GM23338 (cell line): ENCODE results near the gene PRPF38A. TPM values are rescaled to one million over a fixed set of nuclear protein-coding genes. Genes with fewer than 3 reads are reported as not detected.

ENCODE experiments used
- ATAC-seq: fragments of 200-7000 bp; cut with Tn5 transposase; 3 replicates; pipeline ENCODE4 v1.9.1; 2020
- DNase-seq: peaks from one replicate; pipeline ENCODE4 v3.0.0-alpha.2; 2015; ENCODE audit warnings: low spot score
- H2AFZ ChIP-seq: fragments of 200-600 bp; sonication (generic); 2 replicates; pipeline ENCODE4 v1.8.0; 2016; ENCODE audit warnings: antibody characterized with exemption, mild to moderate bottlenecking, moderate library complexity
- H3F3A ChIP-seq: fragments of 200-600 bp; sonication (generic); replicated peaks from 2 replicates; pipeline ENCODE4 v1.8.0; 2017; ENCODE audit warnings: antibody characterized with exemption, mixed run types, low read depth
- H3K27ac ChIP-seq: fragments of 200-600 bp; sonication (generic); 2 replicates; pipeline ENCODE4 v1.6.1; 2016; ENCODE audit warnings: low read depth
- H3K27me3 ChIP-seq: fragments of 200-600 bp; sonication (generic); 2 replicates; pipeline ENCODE4 v1.8.0; 2016; ENCODE audit warnings: mild to moderate bottlenecking, mixed run types, moderate library complexity; ENCODE audit not compliant: insufficient read depth
- H3K36me3 ChIP-seq: fragments of 200-600 bp; sonication (generic); 2 replicates; pipeline ENCODE4 v1.8.0; 2016; ENCODE audit warnings: mild to moderate bottlenecking; ENCODE audit not compliant: insufficient read depth
- H3K4me1 ChIP-seq: fragments of 200-600 bp; sonication (generic); 2 replicates; pipeline ENCODE4 v1.8.0; 2016; ENCODE audit warnings: mild to moderate bottlenecking, moderate library complexity; ENCODE audit not compliant: insufficient read depth
- H3K4me2 ChIP-seq: fragments of 200-600 bp; sonication (generic); 2 replicates; pipeline ENCODE4 v1.7.1; 2017; ENCODE audit warnings: mixed run types
- H3K4me3 ChIP-seq: fragments of 200-600 bp; sonication (generic); 2 replicates; pipeline ENCODE4 v1.6.1; 2016; ENCODE audit warnings: mixed run types
- H3K79me2 ChIP-seq: fragments of 200-600 bp; sonication (generic); replicated peaks from 2 replicates; pipeline ENCODE4 v1.8.0; 2017; ENCODE audit warnings: mild to moderate bottlenecking; ENCODE audit not compliant: insufficient read depth
- H3K9me2 ChIP-seq: fragments of 200-600 bp; sonication (generic); 2 replicates; pipeline ENCODE4 v1.8.0; 2017; ENCODE audit not compliant: insufficient read depth
- H4K20me1 ChIP-seq: fragments of 200-600 bp; sonication (generic); replicated peaks from 2 replicates; pipeline ENCODE4 v1.8.0; 2017; ENCODE audit warnings: mild to moderate bottlenecking; ENCODE audit not compliant: insufficient read depth
- H3K27ac Mint-ChIP-seq: 2 replicates; pipeline ENCODE4 v1.8.0; 2020; ENCODE audit warnings: inconsistent platforms, mild to moderate bottlenecking, moderate library complexity, mixed read lengths
- H3K27me3 Mint-ChIP-seq: 3 replicates; pipeline ENCODE4 v1.8.0; 2022; ENCODE audit warnings: low read depth, mild to moderate bottlenecking, moderate library complexity, mixed read lengths, inconsistent platforms; ENCODE audit not compliant: insufficient read depth, poor library complexity
- H3K36me3 Mint-ChIP-seq: 3 replicates; pipeline ENCODE4 v1.8.0; 2021; ENCODE audit warnings: low read depth, mild to moderate bottlenecking, inconsistent platforms, moderate library complexity, mixed read lengths
- H3K4me1 Mint-ChIP-seq: 3 replicates; pipeline ENCODE4 v1.8.0; 2020; ENCODE audit warnings: mild to moderate bottlenecking, inconsistent platforms, mixed read lengths
- H3K4me3 Mint-ChIP-seq: 3 replicates; pipeline ENCODE4 v1.8.0; 2021; ENCODE audit warnings: moderate library complexity, mild to moderate bottlenecking, inconsistent platforms, mixed read lengths
- H3K9me3 Mint-ChIP-seq: 3 replicates; pipeline ENCODE4 v1.8.0; 2020; ENCODE audit warnings: moderate library complexity, mild to moderate bottlenecking, inconsistent platforms, mixed read lengths
- CREB1 ChIP-seq: fragments of 250-450 bp; sonication (Bioruptor Pico); IDR thresholded peaks from 2 replicates; pipeline ENCODE4 v1.5.0; 2020; ENCODE audit warnings: low read depth, mild to moderate bottlenecking, moderate library complexity
- EZH2phosphoT487 ChIP-seq: fragments of 200-600 bp; sonication (generic); IDR thresholded peaks from one replicate; pipeline ENCODE4 v1.8.1; 2018; ENCODE audit warnings: antibody characterized with exemption; ENCODE audit not compliant: unreplicated experiment
- JUNB ChIP-seq: IDR thresholded peaks from one replicate; pipeline ENCODE4 v1.6.1; 2016; ENCODE audit warnings: antibody characterized with exemption; ENCODE audit not compliant: unreplicated experiment
- NANOG ChIP-seq: IDR thresholded peaks from 2 replicates; pipeline ENCODE4 v1.6.1; 2016; ENCODE audit warnings: antibody characterized with exemption, borderline replicate concordance
- POLR2AphosphoS5 ChIP-seq: IDR thresholded peaks from 2 replicates; pipeline ENCODE4 v1.6.1; 2016; ENCODE audit warnings: antibody characterized with exemption, low read depth
- STAT1 ChIP-seq: IDR thresholded peaks from one replicate; pipeline ENCODE4 v1.6.1; 2016; ENCODE audit warnings: antibody characterized with exemption; ENCODE audit not compliant: unreplicated experiment
- ZNF114 ChIP-seq: fragments of 250-450 bp; sonication (Bioruptor Pico); IDR thresholded peaks from 2 replicates; pipeline ENCODE4 v1.5.0; 2020; ENCODE audit warnings: mild to moderate bottlenecking, moderate library complexity
- ZNF331 ChIP-seq: fragments of 250-450 bp; sonication (Bioruptor Pico); IDR thresholded peaks from 2 replicates; pipeline ENCODE4 v1.5.0; 2020; ENCODE audit warnings: low read depth, mild to moderate bottlenecking, moderate library complexity
- polyA plus RNA-seq: library from polyadenylated mRNA; unstranded; fragments of >200 nt; fragmentation: Nextera tagmentation; extraction: Ambion mirVana; gene quantifications from 2 replicates; pipeline ENCODE4 v1.2.1, GENCODE V29; 2016
- total RNA-seq: library from RNA; depleted of rRNA; stranded (reverse); fragments of >200 nt; shearing (Covaris generic); gene quantifications from 2 replicates; pipeline ENCODE4 v1.2.3, GENCODE V29; 2014
- TF ChIP-seq, protein P1 (sequence below), 2 experiments: fragments of 200-600 bp in 1 of 2; sonication (generic) in 1 of 2; conservative IDR thresholded peaks; 2 replicates each; pipeline versions ENCODE4 v1.5.1 to v1.6.1; 2016 to 2017; ENCODE audit warnings: antibody characterized with exemption in 2 of 2, low read depth in 2 of 2, mild to moderate bottlenecking in 2 of 2, moderate library complexity in 1 of 2
- TF ChIP-seq, protein P2 (sequence below): fragments of 250-450 bp; sonication (Bioruptor Pico); IDR thresholded peaks from 2 replicates; pipeline ENCODE4 v1.5.0; 2020; ENCODE audit warnings: mild to moderate bottlenecking, moderate library complexity
- TF ChIP-seq, protein P3 (sequence below): IDR thresholded peaks from one replicate; pipeline ENCODE4 v1.6.1; 2018; ENCODE audit warnings: antibody characterized with exemption; ENCODE audit not compliant: unreplicated experiment

Gene PRPF38A
- total and polyA plus RNA-seq, 2 experiments from 2014 or later, result 24.8 to 40.3 TPM

DNA sequence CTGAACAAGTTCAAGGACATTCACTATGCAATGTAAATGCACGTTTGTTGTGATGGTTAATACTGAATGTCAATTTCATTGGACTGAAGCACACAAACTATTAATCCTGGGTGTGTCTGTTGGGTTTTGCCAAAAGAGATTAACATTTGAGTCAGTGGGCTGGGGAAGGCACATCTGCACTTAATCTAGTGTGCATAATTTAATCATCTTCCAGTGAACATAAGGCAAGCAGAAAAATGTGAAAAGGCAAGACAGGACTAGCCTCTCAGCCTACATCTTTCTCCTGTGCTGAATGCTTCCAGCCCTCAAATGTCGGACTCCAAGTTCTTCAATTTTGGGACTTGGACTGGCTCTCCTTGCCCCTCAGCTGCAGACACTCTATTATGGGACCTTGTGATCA, 40.1 kb downstream of the PRPF38A start (continued):
- TF ChIP-seq ZNF331 (no peak), EZH2phosphoT487 (no peak), STAT1 (no peak), NANOG (no peak), ZNF114 (CRISPR knock-in tag) (no peak), JUNB (no peak), CREB1 (no peak)
- TF ChIP-seq, protein P1, sequence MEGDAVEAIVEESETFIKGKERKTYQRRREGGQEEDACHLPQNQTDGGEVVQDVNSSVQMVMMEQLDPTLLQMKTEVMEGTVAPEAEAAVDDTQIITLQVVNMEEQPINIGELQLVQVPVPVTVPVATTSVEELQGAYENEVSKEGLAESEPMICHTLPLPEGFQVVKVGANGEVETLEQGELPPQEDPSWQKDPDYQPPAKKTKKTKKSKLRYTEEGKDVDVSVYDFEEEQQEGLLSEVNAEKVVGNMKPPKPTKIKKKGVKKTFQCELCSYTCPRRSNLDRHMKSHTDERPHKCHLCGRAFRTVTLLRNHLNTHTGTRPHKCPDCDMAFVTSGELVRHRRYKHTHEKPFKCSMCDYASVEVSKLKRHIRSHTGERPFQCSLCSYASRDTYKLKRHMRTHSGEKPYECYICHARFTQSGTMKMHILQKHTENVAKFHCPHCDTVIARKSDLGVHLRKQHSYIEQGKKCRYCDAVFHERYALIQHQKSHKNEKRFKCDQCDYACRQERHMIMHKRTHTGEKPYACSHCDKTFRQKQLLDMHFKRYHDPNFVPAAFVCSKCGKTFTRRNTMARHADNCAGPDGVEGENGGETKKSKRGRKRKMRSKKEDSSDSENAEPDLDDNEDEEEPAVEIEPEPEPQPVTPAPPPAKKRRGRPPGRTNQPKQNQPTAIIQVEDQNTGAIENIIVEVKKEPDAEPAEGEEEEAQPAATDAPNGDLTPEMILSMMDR (conservative IDR thresholded peaks at IDR 0.05; ENCODE audit: low read depth in 2 of 2), result no peak

DNA sequence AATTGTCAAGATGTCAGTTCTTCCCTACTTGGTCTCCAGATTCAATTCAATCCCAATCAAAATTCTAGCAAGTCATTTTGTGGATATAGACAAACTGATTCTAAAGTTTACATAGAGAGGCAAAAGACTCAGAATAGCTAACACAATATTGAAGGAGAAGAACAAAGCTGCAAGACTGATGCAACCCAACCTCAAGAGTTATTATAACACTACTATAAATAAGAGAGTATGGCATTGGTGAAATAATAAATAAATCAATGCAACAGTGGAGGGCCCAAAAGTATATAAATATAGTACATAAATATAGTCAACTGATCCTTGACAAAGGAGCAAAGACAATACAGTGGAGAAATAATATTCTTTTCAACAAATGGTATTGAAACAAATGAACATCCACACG, 49.7 kb downstream of the PRPF38A start:
- no peak for ATAC-seq
- peak overlapping the region; percentile 35 for H3K27ac ChIP-seq
- no peaks in the 10 kb centered on the region for H3K36me3 ChIP-seq
- Mint-ChIP-seq H3K4me1 (peaks cover 27% of the 10 kb centered on the region), H3K27me3 (no peaks in the 10 kb centered on the region), H3K27ac (peak overlapping the region; percentile 81), H3K9me3 (peaks cover 4% of the 10 kb centered on the region; the same call in 2 of the 3 replicates), H3K36me3 (peaks cover 34% of the 10 kb centered on the region), H3K4me3 (no peak overlapping the region)
- H3K9me2 ChIP-seq, result no peaks in the 10 kb centered on the region
- H3K4me3 ChIP-seq, result no peak overlapping the region
- DNase-seq, result no peak
- H3K4me2 ChIP-seq, result peak overlapping the region; percentile 20; the same call in 1 of the 2 replicates
- H4K20me1 ChIP-seq, result no peaks in the 10 kb centered on the region
- H3F3A ChIP-seq, result no peaks in the 10 kb centered on the region
- H3K4me1 ChIP-seq, result peaks cover 23% of the 10 kb centered on the region
- peaks cover 6% of the 10 kb centered on the region; the same call in 1 of the 2 replicates for H3K79me2 ChIP-seq
- no peaks in the 10 kb centered on the region for H3K27me3 ChIP-seq
- no peak overlapping the region for H2AFZ ChIP-seq
- TF ChIP-seq, protein P2, sequence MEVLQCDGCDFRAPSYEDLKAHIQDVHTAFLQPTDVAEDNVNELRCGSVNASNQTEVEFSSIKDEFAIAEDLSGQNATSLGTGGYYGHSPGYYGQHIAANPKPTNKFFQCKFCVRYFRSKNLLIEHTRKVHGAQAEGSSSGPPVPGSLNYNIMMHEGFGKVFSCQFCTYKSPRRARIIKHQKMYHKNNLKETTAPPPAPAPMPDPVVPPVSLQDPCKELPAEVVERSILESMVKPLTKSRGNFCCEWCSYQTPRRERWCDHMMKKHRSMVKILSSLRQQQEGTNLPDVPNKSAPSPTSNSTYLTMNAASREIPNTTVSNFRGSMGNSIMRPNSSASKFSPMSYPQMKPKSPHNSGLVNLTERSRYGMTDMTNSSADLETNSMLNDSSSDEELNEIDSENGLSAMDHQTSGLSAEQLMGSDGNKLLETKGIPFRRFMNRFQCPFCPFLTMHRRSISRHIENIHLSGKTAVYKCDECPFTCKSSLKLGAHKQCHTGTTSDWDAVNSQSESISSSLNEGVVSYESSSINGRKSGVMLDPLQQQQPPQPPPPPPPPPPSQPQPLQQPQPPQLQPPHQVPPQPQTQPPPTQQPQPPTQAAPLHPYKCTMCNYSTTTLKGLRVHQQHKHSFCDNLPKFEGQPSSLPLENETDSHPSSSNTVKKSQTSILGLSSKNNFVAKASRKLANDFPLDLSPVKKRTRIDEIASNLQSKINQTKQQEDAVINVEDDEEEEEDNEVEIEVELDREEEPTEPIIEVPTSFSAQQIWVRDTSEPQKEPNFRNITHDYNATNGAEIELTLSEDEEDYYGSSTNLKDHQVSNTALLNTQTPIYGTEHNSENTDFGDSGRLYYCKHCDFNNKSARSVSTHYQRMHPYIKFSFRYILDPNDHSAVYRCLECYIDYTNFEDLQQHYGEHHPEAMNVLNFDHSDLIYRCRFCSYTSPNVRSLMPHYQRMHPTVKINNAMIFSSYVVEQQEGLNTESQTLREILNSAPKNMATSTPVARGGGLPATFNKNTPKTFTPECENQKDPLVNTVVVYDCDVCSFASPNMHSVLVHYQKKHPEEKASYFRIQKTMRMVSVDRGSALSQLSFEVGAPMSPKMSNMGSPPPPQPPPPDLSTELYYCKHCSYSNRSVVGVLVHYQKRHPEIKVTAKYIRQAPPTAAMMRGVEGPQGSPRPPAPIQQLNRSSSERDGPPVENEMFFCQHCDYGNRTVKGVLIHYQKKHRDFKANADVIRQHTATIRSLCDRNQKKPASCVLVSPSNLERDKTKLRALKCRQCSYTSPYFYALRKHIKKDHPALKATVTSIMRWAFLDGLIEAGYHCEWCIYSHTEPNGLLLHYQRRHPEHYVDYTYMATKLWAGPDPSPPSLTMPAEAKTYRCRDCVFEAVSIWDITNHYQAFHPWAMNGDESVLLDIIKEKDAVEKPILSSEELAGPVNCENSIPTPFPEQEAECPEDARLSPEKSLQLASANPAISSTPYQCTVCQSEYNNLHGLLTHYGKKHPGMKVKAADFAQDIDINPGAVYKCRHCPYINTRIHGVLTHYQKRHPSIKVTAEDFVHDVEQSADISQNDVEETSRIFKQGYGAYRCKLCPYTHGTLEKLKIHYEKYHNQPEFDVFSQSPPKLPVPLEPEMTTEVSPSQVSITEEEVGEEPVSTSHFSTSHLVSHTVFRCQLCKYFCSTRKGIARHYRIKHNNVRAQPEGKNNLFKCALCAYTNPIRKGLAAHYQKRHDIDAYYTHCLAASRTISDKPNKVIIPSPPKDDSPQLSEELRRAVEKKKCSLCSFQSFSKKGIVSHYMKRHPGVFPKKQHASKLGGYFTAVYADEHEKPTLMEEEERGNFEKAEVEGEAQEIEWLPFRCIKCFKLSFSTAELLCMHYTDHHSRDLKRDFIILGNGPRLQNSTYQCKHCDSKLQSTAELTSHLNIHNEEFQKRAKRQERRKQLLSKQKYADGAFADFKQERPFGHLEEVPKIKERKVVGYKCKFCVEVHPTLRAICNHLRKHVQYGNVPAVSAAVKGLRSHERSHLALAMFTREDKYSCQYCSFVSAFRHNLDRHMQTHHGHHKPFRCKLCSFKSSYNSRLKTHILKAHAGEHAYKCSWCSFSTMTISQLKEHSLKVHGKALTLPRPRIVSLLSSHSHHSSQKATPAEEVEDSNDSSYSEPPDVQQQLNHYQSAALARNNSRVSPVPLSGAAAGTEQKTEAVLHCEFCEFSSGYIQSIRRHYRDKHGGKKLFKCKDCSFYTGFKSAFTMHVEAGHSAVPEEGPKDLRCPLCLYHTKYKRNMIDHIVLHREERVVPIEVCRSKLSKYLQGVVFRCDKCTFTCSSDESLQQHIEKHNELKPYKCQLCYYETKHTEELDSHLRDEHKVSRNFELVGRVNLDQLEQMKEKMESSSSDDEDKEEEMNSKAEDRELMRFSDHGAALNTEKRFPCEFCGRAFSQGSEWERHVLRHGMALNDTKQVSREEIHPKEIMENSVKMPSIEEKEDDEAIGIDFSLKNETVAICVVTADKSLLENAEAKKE (CRISPR knock-in tag), result no peak
- TF ChIP-seq CREB1 (no peak), NANOG (no peak), ZNF114 (CRISPR knock-in tag) (no peak), STAT1 (no peak), JUNB (no peak), EZH2phosphoT487 (no peak), POLR2AphosphoS5 (no peak)
- TF ChIP-seq, protein P1 (conservative IDR thresholded peaks at IDR 0.05; ENCODE audit: low read depth in 2 of 2), result no peak
- TF ChIP-seq, protein P3, sequence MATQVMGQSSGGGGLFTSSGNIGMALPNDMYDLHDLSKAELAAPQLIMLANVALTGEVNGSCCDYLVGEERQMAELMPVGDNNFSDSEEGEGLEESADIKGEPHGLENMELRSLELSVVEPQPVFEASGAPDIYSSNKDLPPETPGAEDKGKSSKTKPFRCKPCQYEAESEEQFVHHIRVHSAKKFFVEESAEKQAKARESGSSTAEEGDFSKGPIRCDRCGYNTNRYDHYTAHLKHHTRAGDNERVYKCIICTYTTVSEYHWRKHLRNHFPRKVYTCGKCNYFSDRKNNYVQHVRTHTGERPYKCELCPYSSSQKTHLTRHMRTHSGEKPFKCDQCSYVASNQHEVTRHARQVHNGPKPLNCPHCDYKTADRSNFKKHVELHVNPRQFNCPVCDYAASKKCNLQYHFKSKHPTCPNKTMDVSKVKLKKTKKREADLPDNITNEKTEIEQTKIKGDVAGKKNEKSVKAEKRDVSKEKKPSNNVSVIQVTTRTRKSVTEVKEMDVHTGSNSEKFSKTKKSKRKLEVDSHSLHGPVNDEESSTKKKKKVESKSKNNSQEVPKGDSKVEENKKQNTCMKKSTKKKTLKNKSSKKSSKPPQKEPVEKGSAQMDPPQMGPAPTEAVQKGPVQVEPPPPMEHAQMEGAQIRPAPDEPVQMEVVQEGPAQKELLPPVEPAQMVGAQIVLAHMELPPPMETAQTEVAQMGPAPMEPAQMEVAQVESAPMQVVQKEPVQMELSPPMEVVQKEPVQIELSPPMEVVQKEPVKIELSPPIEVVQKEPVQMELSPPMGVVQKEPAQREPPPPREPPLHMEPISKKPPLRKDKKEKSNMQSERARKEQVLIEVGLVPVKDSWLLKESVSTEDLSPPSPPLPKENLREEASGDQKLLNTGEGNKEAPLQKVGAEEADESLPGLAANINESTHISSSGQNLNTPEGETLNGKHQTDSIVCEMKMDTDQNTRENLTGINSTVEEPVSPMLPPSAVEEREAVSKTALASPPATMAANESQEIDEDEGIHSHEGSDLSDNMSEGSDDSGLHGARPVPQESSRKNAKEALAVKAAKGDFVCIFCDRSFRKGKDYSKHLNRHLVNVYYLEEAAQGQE, result no peak
